IPS DF 6.9 (cell line): ENCODE results near the gene NDUFS6.

Source experiments
- DNase-seq: peaks from one replicate; pipeline ENCODE4 v3.0.0-alpha.2; 2013; ENCODE audit warnings: low read depth, low spot score
- H3K27ac ChIP-seq: one replicate; pipeline ENCODE4 v1.5.1; 2013; ENCODE audit warnings: low read length, control low read depth
- H3K27me3 ChIP-seq: 2 replicates; pipeline ENCODE4 v1.6.1; 2013; ENCODE audit warnings: mild to moderate bottlenecking, low read length; ENCODE audit not compliant: control insufficient read depth, insufficient read depth
- H3K36me3 ChIP-seq: 2 replicates; pipeline ENCODE4 v1.6.1; 2013; ENCODE audit warnings: low read length; ENCODE audit not compliant: control insufficient read depth, insufficient read depth
- H3K4me1 ChIP-seq: 2 replicates; pipeline ENCODE4 v1.6.1; 2013; ENCODE audit warnings: low read length; ENCODE audit not compliant: control insufficient read depth, insufficient read depth
- H3K4me3 ChIP-seq: 2 replicates; pipeline ENCODE4 v1.5.1; 2013; ENCODE audit warnings: mild to moderate bottlenecking, low read length
- H3K9me3 ChIP-seq: 2 replicates; pipeline ENCODE4 v1.6.1; 2013; ENCODE audit warnings: low read length, inconsistent platforms; ENCODE audit not compliant: control insufficient read depth, insufficient read depth
- WGBS: extraction: QIAGEN DNeasy Blood & Tissue Kit; methylation state at CpG from one replicate; pipeline ENCODE4 v1.1.7; 2013; ENCODE audit warnings: mixed read lengths, missing lambda C conversion rate; ENCODE audit not compliant: insufficient read length, insufficient coverage; 5-methylcytosine and 5-hydroxymethylcytosine counted together

The NDUFS6 gene

DNA sequence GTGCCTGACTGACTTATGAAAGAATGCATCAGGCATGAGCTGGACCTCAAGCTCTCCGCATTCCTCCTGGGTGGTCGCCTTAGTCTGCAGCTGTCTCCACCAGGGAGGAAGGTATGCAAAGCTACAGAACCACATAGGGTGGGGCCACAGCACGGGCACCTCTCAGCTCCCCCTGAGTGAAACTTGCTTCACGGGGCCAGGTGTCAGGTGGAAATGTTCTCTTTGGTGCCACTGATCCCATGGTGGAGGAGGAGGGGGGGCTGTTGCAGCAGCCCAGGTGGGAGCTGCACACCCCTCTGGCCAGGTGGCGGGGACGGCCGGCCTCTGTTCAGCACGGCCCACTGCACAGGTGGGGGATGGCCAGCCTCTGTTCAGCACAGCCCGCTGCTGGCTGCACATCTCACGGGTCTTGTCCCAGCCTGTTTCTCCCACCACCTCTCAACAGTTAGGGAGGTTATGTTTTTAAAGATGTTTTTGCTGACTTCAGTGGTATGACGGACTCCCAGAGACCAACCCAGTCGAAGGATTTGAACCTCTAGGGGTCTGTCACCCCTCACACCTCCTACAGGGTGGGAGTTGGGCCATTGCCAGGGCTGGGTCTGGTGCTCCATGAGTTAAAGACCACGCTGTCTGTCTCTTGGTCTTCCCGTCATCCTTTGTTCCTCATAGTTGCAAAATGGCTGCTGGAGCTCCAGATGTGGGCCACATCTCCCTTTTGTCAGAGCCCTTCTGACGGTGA, 35.9 kb upstream of the NDUFS6 start:
- WGBS, result no CpG with 5 or more reads among the region's 15 CpGs
- Histone ChIP-seq H3K27ac (no peak overlapping the region), H3K36me3 (no peaks in the 10 kb centered on the region), H3K4me1 (no peaks in the 10 kb centered on the region; the same call in 1 of the 2 replicates), H3K4me3 (no peak overlapping the region), H3K27me3 (no peaks in the 10 kb centered on the region), H3K9me3 (no peaks in the 10 kb centered on the region)
- no peak for DNase-seq

DNA sequence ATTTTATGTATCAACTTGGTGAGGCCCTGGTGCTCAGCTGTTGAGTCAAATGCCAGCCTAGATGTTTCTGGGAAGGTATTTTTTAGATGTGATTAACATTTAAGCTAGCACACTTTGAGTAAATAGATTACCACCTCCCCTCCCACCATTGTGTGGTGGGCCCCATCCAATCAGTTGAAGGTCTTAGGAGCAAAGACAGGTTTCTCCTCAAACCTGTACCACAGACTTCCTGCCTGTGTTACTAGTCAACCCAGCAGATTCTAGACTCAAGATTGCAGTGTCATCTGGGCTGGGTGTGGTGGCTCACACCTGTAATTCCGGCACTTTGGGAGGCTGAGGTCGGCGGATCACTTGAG, 35.3 kb upstream of the NDUFS6 start:
- Histone ChIP-seq H3K9me3 (no peaks in the 10 kb centered on the region), H3K27ac (no peak overlapping the region), H3K27me3 (no peaks in the 10 kb centered on the region), H3K36me3 (no peaks in the 10 kb centered on the region), H3K4me3 (no peak overlapping the region), H3K4me1 (no peaks in the 10 kb centered on the region; the same call in 1 of the 2 replicates)
- no CpG with 5 or more reads among the region's 3 CpGs for WGBS
- DNase-seq, result no peak

DNA sequence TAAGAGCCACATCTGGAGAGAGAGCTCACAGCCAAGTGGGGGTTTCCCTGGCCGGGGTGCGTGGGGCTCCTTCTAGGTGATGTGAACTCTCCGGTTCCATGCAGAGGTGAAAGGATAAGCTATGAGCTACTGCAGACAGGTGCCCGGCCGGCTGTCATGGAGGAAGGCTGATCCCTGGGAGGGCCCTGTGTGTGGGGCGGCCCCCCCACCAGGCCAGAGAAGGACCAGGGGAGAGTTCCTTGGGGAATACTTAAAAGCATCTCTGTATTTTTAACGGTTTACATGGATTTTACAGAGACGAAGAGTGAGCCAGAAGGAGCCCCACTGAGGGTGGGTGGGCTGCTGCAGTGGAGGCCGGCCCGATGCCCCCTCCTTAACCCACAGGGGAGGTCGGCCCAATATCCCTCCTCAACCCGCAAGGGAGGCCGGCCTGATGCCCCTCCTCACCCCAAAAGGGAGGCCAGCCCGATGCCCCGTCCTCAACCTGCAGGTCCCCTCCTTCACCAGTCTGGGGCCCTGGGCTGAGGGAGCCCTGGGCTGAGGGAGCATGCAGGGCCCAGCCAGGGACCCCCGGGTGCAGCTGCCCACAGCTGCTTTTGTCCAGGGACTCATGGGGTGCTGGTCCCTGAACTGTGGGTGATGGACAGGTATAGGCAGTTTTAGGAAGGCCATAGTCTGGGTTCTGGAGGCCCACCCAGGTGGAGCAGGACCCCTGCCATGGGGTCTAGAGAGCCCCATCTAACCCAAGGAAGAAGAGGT, 33.5 kb upstream of the NDUFS6 start:
- H3K27me3 ChIP-seq, result no peaks in the 10 kb centered on the region
- no peak overlapping the region for H3K27ac ChIP-seq
- no peaks in the 10 kb centered on the region for H3K36me3 ChIP-seq
- no peaks in the 10 kb centered on the region for H3K9me3 ChIP-seq
- DNase-seq, result no peak
- no peaks in the 10 kb centered on the region; the same call in 1 of the 2 replicates for H3K4me1 ChIP-seq
- H3K4me3 ChIP-seq, result no peak overlapping the region
- WGBS, result no CpG with 5 or more reads among the region's 16 CpGs

DNA sequence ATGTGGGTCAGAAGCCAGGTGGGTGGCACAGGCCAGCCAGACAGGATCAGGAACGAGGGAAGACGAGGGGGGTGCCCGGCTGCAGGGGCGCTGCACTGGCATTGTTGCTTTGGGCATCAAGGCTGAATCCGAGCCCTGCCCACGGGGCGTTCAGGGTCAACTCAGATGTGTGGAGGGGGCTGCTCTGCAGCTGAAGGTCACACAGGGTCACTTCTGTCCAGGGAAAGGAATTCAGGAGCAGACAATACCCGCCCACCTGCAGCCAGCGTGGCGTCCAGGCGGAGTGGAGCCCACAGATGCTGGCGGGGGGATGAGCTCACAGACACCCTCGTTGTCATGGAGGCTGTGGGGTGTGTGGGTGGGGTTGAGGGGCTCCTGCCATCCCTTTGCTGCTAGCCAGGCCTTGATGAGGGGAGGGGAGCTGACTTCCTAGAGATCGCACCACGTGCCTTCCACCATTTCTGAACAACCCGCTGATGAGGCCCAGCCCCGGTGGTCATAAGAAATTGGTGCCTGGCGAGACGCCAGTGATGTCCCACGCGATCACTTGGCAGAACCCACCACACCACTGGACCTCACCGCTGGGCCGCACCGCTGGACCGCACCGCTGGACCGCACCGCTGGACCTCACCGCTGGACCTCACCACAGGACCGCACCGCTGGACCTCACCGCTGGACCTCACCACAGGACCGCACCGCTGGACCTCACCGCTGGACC, 32.8 kb upstream of the NDUFS6 start:
- no peaks in the 10 kb centered on the region for H3K36me3 ChIP-seq
- H3K9me3 ChIP-seq, result no peaks in the 10 kb centered on the region
- H3K4me1 ChIP-seq, result no peaks in the 10 kb centered on the region
- no peaks in the 10 kb centered on the region for H3K27me3 ChIP-seq
- no CpG with 5 or more reads among the region's 35 CpGs for WGBS
- no peak overlapping the region for H3K4me3 ChIP-seq
- no peak overlapping the region for H3K27ac ChIP-seq
- no peak for DNase-seq

DNA sequence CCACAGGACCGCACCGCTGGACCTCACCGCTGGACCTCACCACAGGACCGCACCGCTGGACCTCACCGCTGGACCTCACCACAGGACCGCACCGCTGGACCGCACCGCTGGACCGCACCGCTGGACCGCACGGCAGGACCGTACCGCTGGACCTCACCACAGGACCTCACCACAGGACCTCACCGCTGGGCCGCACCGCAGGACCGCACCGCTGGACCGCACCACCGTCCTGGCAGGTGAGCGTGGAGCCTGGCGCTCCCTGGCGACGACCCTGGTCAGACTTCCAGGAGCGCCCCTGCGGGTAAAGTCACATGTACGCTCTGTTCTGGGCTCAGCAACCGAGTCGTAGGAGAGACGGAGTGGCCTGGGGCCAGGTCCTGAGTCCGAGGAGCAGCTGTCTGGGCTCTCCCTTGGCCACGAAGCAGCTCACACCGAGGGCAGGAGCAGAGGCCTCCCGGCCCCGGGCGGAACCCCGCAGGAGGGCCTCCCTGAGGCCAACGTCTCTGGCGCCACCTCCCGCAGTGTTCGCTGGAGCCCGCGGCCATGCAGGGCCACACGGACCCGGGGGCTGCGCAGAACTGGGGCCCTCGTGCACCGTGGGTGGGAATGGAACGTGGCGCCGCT, 32.1 kb upstream of the NDUFS6 start:
- H3K27me3 ChIP-seq, result no peaks in the 10 kb centered on the region
- H3K27ac ChIP-seq, result no peak overlapping the region
- WGBS, result no CpG with 5 or more reads among the region's 54 CpGs
- no peaks in the 10 kb centered on the region for H3K4me1 ChIP-seq
- DNase-seq, result no peak
- no peaks in the 10 kb centered on the region for H3K36me3 ChIP-seq
- H3K4me3 ChIP-seq, result no peak overlapping the region
- H3K9me3 ChIP-seq, result no peaks in the 10 kb centered on the region

GRCh38 chr5:1769752-1770442, 31.3 kb upstream of the NDUFS6 start:
- Histone ChIP-seq H3K4me3 (no peak overlapping the region), H3K27ac (no peak overlapping the region), H3K4me1 (no peaks in the 10 kb centered on the region), H3K36me3 (no peaks in the 10 kb centered on the region), H3K9me3 (no peaks in the 10 kb centered on the region), H3K27me3 (no peaks in the 10 kb centered on the region)
- no CpG with 5 or more reads among the region's 30 CpGs for WGBS
- no peak for DNase-seq

DNA sequence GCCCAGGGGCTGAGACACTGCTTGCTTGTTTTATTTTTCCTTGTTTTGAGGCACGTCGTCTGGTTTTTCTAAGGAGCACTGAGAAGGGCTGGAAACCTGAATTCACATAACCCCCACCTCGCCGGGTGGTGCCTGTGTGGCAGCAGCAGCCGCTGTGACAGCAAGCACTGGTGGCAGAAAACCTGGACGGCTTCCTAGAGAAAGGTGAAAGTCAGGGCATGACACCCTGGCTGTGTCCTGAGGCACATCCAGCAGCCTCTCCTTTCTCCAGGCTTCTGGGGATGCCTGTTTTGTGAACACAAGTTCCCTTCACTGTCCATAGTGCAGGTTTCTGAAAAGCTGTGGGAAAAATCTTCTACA, 30.8 kb upstream of the NDUFS6 start:
- WGBS, result no CpG with 5 or more reads among the region's 6 CpGs
- Histone ChIP-seq H3K9me3 (no peaks in the 10 kb centered on the region), H3K4me3 (no peak overlapping the region), H3K27ac (no peak overlapping the region), H3K4me1 (no peaks in the 10 kb centered on the region), H3K36me3 (no peaks in the 10 kb centered on the region), H3K27me3 (no peaks in the 10 kb centered on the region)
- DNase-seq, result no peak

GRCh38 chr5:1771149-1772065, 29.8 kb upstream of the NDUFS6 start:
- no peak overlapping the region for H3K27ac ChIP-seq
- H3K4me1 ChIP-seq, result no peaks in the 10 kb centered on the region
- no peaks in the 10 kb centered on the region for H3K36me3 ChIP-seq
- no peak overlapping the region for H3K4me3 ChIP-seq
- no peak for DNase-seq
- no peaks in the 10 kb centered on the region for H3K27me3 ChIP-seq
- H3K9me3 ChIP-seq, result no peaks in the 10 kb centered on the region
- no CpG with 5 or more reads among the region's 20 CpGs for WGBS

DNA sequence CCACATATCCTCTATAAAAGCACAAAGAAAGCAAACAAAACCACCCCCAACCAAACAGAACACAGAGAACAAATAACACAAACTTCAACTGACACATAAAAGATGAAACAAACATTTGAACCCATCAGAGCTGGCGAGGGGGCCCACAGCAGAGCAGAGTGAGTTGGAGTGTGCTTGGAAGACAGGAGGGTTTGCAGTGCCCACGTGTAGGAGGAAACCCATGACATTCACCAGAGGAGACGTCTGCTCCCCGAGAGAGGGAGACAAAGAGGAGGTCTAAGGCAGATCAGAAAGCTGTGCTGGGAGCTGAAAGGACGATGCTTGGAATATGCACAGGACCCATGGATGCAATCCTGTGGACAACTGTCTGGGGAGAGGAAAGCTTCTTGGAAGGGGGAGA, 28.6 kb upstream of the NDUFS6 start:
- Histone ChIP-seq H3K27ac (no peak overlapping the region), H3K4me1 (no peaks in the 10 kb centered on the region), H3K4me3 (no peak overlapping the region), H3K36me3 (no peaks in the 10 kb centered on the region), H3K27me3 (no peaks in the 10 kb centered on the region), H3K9me3 (no peaks in the 10 kb centered on the region)
- WGBS, result no CpG with 5 or more reads among the region's 5 CpGs
- DNase-seq, result no peak
